CD4-positive, alpha-beta T cell treated with Interleukin-17A for 1 hour (primary cell): ENCODE measurements around the gene MARS1.
"Not testable (repeated sequence)": the region's sequence is repeated elsewhere in the genome, so short reads cannot be mapped to it uniquely, and the experiment has no call there.

ENCODE experiments used
- DNase-seq: peaks from one replicate; pipeline ENCODE4 v3.0.0-alpha.2; 2020

MARS1 gene

DNA sequence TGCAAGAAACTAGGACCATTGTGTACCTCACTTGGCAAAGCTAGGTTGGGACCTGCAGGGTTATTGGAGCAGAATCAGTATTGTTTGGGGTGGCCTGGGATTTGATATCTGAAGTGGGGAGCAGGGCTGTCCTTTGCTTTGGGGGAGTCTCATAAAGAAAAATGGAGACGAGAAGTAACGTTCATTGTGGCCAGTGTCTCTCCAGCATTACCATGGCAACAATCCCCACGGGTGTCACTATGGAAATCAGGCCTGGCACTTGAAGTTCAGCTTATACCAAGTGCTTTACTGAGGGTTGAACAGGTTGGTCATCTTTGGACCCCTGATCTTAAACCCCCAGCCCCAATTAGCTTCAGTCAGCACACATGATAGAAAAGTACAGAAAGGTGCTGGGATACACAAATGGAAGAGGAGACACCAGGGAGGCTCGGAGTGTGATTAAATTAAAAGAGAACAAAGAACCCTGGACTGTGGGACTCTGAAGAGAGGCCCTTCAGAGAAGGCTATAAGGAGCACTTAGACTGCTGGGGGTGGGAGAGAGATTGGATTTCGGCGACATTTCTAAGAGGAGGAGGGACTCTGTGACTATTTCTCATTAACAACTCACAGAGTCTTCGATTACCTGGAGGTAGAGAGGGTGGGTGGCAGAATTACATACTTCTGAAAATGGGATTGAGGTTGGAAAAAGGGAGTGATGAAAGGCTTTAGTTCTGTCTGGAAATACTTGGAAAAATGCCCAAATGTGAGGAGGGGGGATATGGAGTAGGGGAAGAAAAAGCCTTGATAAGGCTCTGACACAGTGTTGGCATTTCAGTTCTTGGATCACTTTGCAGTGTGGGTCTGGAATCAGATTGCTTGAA lies 65.7 kb downstream of the MARS1 start:
- no peak for DNase-seq

GRCh38 chr12:57554453-57554852 lies 66.6 kb downstream of the MARS1 start:
- DNase-seq, result no peak

DNA sequence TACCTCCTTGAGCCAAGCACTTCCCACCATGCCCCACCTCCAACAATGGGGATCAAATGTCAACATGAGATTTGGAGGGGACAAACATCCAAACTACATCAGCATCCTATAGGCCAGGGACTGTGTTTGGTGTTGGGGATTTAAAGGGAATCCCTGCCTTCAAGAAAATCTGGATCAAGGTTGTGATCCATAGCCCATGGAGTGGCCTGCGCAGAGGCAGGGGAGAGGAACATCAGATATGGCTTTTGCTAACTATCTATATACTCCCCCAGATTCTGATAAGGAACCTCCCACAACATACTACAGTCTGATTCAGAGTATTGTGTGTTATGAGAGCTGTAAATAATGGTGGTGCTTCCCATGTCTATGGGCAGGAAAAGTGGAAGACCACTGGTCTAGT lies 67.0 kb downstream of the MARS1 start:
- no peak for DNase-seq

GRCh38 chr12:57558864-57559263 lies 71.0 kb downstream of the MARS1 start:
- DNase-seq, result no peak

GRCh38 chr12:57560516-57560915 lies 72.6 kb downstream of the MARS1 start:
- no peak for DNase-seq

GRCh38 chr12:57561117-57561516 lies 73.2 kb downstream of the MARS1 start:
- DNase-seq, result not testable (repeated sequence)

DNA sequence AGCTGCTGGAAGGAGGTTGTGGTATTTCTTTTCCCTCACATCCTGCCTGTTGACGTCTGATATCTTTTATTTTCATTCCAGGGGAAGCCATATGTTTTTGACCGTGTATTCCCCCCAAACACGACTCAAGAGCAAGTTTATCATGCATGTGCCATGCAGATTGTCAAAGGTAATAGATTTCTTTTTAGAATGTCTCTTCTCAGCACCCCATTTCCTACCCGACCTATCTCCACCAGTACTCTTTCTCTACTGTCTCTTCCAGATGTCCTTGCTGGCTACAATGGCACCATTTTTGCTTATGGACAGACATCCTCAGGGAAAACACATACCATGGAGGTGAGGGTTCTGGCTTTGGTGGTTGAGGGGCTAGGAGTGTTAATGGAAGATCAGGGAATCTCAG lies 75.5 kb downstream of the MARS1 start:
- DNase-seq, result no peak

GRCh38 chr12:57564178-57564740 lies 76.4 kb downstream of the MARS1 start:
- DNase-seq, result no peak
